ENCODE measurements around the gene FER. TPM values are rescaled to one million over a fixed set of nuclear protein-coding genes. Genes with fewer than 3 reads are reported as not detected.

Gene FER
- total and polyA plus RNA-seq, 2 of the 13 experiments (the other 11 are each of a cell fraction or from before 2014, with no cell fraction given) = 7.9 to 29.0 TPM

- in situ Hi-C loops (cut with HindIII; ENCODE audit: extremely low pct_ligation_motif_present, low pct_unique_long_range_greater_than_20kb) = loop anchor here (10.0 to 25.0 kb wide), 2 partner anchors 555 to 768 kb away; partner anchors contain the start of gene MAN2A1
- Histone ChIP-seq H3K27ac (ENCODE audit: extremely low read length, insufficient read depth, low read length) (no peak overlapping the region), H3K4me3 (replicated peaks in 1 of 3; ENCODE audit: insufficient read depth in 1 of 3, low read depth in 2 of 3, low read length in 3 of 3) (no peak overlapping the region), H3K27me3 (ENCODE audit: control insufficient read depth in 1 of 2, insufficient read depth in 2 of 2, low read length in 2 of 2) (no peaks in the 10 kb centered on the region; a peak in 1 of 5 replicates), H3K36me3 (replicated peaks in 1 of 2; ENCODE audit: control insufficient read depth in 1 of 2, insufficient read depth in 2 of 2, low read length in 2 of 2) (no peaks in the 10 kb centered on the region), H3K9ac (ENCODE audit: insufficient read depth, low read depth, low read length) (no peak overlapping the region), H3K79me2 (ENCODE audit: insufficient read depth, low read length) (peaks cover 5% of the 10 kb centered on the region), H2AFZ (ENCODE audit: low read length) (no peak overlapping the region), H4K20me1 (ENCODE audit: insufficient read depth, low read length) (no peaks in the 10 kb centered on the region), H3K9me3 (ENCODE audit: low read length) (no peaks in the 10 kb centered on the region), H3K4me1 (ENCODE audit: insufficient read depth, low read length) (no peaks in the 10 kb centered on the region), H3K4me2 (ENCODE audit: low read depth, low read length) (no peak overlapping the region)
- BruUV-seq (replicated peaks) = no TSS peak
- ChIA-PET CTCF (ENCODE audit: low intra/inter-chr PET ratio, low total read pairs) (no interaction called here), POLR2A (no interaction called here)
- intact Hi-C loops (cut with micrococcal nuclease; ENCODE audit: unreplicated experiment) = loop anchor here (1.0 to 10.0 kb wide), 3 partner anchors 172 to 769 kb away; partner anchors contain the start of gene FER
- TF ChIP-seq STAG1 (CRISPR knock-in tag; IDR thresholded peaks at IDR 0.05) = peak; percentile 48
- TF ChIP-seq TAF15 (IDR thresholded peaks at IDR 0.05; ENCODE audit: low read depth, low read length, poor library complexity, severe bottlenecking) = no peak
- no peak for ATAC-seq
- WGBS (ENCODE audit: low lambda C conversion rate) = 69% methylated on average over 2 of the region's 2 CpGs
- FAIRE-seq = no peak
- no peak for DNase-seq (ENCODE audit: low spot score)
Measured at GRCh38 chr5:108919591-108920326, 172.1 kb downstream of the FER start.

- BruUV-seq (replicated peaks) = TSS peak; percentile 90
- peak; percentile 90 for FAIRE-seq
- intact Hi-C loops (cut with micrococcal nuclease; ENCODE audit: unreplicated experiment) = loop anchor here (1.0 to 10.0 kb wide), 4 partner anchors 177 to 544 kb away; partner anchors contain the start of gene FER
- ChIA-PET CTCF (ENCODE audit: low intra/inter-chr PET ratio, low total read pairs) (interaction anchor here (0.8 to 1.2 kb wide), 2 partner anchors 544 to 555 kb away, joined by 3 to 4 read pairs; no protein-coding TSS in a partner anchor), POLR2A (interaction anchor here (1.5 kb wide), 1 partner anchor 197 kb away, joined by 4 read pairs; no protein-coding TSS in a partner anchor)
- in situ Hi-C loops (cut with HindIII; ENCODE audit: extremely low pct_ligation_motif_present, low pct_unique_long_range_greater_than_20kb) = loop anchor here (10.0 to 25.0 kb wide), 2 partner anchors 550 to 763 kb away; partner anchors contain the start of gene MAN2A1
- Histone ChIP-seq H3K27ac (ENCODE audit: extremely low read length, insufficient read depth, low read length) (peak overlapping the region; percentile 72), H3K4me3 (replicated peaks in 1 of 3; ENCODE audit: insufficient read depth in 1 of 3, low read depth in 2 of 3, low read length in 3 of 3) (peak overlapping the region; percentile 75 to 84 (median 76)), H3K36me3 (replicated peaks in 1 of 2; ENCODE audit: control insufficient read depth in 1 of 2, insufficient read depth in 2 of 2, low read length in 2 of 2) (no peaks in the 10 kb centered on the region), H3K4me1 (ENCODE audit: insufficient read depth, low read length) (peaks cover 14% of the 10 kb centered on the region; the same call in 1 of the 2 replicates), H4K20me1 (ENCODE audit: insufficient read depth, low read length) (peaks cover 4% of the 10 kb centered on the region; the same call in 1 of the 2 replicates), H3K9ac (ENCODE audit: insufficient read depth, low read depth, low read length) (peak overlapping the region; percentile 86), H3K4me2 (ENCODE audit: low read depth, low read length) (peak overlapping the region; percentile 71), H2AFZ (ENCODE audit: low read length) (peak overlapping the region; percentile 95), H3K79me2 (ENCODE audit: insufficient read depth, low read length) (peaks cover 34% of the 10 kb centered on the region), H3K27me3 (ENCODE audit: control insufficient read depth in 1 of 2, insufficient read depth in 2 of 2, low read length in 2 of 2) (no peaks in the 10 kb centered on the region; a peak in 1 of 5 replicates), H3K9me3 (ENCODE audit: low read length) (no peaks in the 10 kb centered on the region)
- ATAC-seq = peak; percentile 99
- WGBS (ENCODE audit: low lambda C conversion rate) = 2% methylated on average over 3 of the region's 3 CpGs
- peak; percentile 65 for DNase-seq (ENCODE audit: low spot score)
- no peak for TF ChIP-seq ATF7 (IDR thresholded peaks at IDR 0.05)
- no peak for TF ChIP-seq ATF7 (CRISPR knock-in tag; IDR thresholded peaks at IDR 0.05)
- no peak for TF ChIP-seq BATF2 (CRISPR knock-in tag; IDR thresholded peaks at IDR 0.05)
- TF ChIP-seq PHF20 (CRISPR knock-in tag; IDR thresholded peaks at IDR 0.05) = peak; percentile 84
- TF ChIP-seq TARDBP (CRISPR knock-in tag; IDR thresholded peaks at IDR 0.05) = peak; percentile 79
- 0 out of 2 replicates have a peak, but pooled peaks have one; percentile 31 for TF ChIP-seq CBFB (CRISPR knock-in tag; IDR thresholded peaks at IDR 0.05)
- TF ChIP-seq ARID5B (CRISPR knock-in tag; IDR thresholded peaks at IDR 0.05) = peak; percentile 55
- TF ChIP-seq CEBPB (IDR thresholded peaks at IDR 0.05; ENCODE audit: borderline replicate concordance, low read depth, low read length) = no peak
- no peak for TF ChIP-seq GZF1 (CRISPR knock-in tag; IDR thresholded peaks at IDR 0.05)
- TF ChIP-seq ASH2L (IDR thresholded peaks at IDR 0.05; ENCODE audit: insufficient read length, low read depth, low read length) = peak; percentile 42
Measured at GRCh38 chr5:108924457-108924961, 176.8 kb downstream of the FER start.

All from HepG2 (cell line).